DMS153 treated with DMSO at 0.1 percent for 48 hours (cell line): ENCODE measurements around the gene ARHGEF3.
"Not testable (repeated sequence)": the region's sequence is repeated elsewhere in the genome, so short reads cannot be mapped to it uniquely, and the experiment has no call there.

Experiments
- DNase-seq: peaks from one replicate; lab custom pipeline; 2025; ENCODE audit not compliant: unreplicated experiment; lab: John Stamatoyannopoulos, UW

ARHGEF3 gene

DNA sequence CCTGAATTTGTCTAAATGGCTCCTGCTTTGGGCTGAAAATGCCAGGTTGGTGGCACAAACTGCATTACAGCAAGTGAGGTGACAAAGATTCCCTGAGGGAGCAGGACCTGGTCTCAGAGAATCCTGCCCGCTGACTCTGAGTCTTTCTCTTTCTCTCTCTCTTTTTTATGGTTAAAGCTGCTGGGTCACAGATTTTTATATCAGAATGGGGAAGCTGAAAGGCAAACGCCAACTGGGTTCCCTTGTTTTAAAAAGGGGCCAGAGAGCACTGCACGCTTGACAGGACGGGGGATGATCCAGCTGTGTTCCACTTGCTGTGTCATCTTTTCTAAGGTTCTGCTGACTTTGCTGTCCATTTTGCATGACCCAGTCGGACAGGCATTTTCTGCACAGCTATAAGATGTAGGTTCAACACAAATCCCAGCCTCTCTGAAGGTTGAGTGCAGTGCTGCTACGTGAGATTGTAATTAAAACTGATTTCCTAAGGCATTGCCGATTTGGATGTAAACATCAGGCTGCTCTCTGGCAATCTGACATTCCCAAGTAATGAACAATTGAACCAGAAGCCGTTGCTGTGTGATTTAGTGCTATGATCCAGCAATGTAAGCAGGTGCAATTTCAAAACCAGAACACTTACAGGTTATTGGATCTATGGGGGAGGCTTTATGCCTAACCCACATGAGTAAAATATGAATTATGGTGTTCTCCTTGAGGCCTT, 25.8 kb downstream of the ARHGEF3 start:
- no peak for DNase-seq

DNA sequence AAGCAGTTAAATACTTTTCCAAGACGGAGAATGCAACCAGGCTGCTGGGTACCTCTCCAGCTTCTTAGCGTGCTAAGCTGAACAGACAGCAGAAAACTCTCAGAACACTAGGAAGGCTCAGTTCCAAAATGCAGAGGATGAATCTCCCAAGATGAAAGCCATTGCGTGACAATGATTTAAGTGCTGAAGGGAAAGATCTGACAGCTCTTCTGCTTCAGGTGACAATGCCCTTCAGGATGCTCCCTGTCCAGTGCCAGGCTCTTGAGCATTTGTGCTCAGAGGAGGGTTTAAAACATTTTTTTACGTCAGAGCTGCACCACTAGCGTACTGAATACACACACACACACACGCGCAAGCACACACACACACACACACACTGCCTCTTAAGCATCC, 26.3 kb downstream of the ARHGEF3 start:
- DNase-seq: no peak

DNA sequence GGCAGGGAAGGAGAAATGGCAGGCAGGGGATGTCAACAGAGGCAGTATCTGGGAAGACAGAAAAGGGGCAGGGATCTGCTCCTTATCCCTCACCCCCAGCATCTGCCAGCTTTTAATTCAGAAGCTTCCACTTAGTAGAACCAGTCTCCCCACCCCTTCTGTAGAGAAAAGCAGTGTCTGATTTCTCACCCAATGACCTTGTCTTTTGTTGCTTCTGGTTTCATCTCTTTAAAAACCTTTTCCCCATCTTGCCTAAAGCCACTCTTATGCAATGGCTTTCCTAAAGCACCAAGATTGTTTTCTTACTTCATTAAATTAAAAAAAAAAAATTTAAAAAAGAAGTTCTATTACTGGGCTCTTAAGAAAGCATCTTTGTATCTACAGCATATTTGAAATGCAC, 27.8 kb downstream of the ARHGEF3 start:
- DNase-seq: no peak

DNA sequence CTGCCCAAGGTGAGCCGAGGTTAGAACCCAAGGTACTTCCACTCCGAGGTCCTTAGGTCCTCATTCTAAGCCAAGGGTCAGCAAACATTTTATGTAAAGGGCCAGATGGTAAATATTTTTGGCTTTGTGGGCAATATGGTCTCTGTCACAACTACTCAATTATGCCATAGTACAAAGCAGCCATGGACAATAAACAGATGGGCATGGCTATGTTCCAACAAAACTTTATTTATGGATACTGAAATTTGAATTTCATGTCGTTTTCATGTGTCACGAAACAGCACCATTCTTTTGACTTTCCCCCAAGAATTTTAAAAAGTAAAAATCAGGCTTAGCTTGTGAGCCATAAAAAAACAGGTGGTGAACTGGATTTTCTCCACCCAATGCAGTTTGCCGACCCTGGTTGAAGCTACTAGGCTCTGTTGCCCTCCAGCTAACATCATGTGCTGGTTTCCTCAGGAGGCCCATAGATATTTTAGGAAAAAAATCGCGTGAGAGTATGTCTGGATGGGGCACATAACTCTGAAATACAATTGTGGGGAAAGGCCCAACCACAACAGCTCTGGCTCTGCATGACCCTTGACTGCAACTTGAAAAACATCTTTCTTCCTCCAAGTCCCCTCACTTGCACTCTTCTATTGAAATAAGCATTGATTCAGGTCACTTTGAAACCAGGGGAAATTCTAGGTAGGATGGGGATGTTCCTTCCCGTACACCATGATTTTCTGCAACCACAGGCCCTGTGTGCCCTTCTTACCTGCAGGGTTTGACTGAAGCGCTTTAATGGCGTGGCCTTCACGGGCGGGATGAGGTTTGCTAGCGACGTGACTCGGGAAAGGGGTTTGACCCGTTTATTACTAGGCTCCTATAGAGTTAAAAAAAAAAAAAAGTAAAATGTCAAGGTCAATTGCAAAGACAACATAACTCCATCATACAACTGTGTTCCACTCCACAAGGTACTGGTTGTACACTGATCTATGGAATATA, 28.5 kb downstream of the ARHGEF3 start:
- no peak for DNase-seq

DNA sequence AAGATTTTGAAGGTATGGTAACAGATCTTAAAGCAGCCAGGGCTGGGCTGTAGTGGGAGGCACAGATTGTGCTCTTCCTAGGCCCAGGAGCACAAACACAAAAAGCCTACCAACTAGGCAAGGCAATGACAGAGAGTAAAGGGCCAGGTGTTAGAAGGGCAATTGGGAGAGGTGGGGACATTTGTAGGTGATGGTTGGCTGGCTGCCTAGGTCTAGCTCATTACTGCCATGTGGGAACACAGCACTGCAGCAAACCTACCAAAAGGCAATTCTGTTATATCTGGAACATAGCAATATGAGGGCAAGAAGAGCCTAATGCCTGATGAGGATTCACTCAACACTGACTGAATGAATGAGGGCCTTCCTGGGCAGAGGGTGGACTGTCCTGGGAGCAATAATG, 30.4 kb downstream of the ARHGEF3 start:
- no peak for DNase-seq

DNA sequence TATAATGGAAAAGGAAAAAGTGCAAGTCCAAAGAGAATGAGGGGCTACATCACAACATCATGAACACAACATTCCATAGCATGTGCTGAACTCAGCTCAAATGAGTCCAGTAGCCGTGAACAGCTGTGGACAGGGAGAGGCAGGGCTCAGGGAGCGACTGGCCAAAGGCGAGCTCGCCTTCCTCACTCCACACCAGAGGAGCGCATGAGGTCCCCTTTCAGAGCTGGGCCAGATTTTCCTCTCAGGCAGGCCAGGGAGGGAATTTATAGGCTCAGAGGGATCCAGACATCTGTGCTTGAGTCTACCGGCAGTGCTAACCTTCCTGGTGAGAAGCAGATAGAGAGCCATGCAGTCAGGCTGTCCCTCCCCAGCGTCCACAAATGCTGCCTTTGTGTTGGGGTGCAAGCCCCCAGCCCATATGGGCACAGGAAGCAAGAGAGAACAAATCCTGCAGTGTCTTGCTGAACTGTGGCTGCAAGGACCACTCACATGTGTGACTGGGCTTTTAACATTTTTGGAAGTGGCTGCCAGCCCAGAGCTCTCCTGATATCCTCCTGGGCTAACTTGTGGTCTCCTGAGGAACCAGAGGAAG, 32.5 kb downstream of the ARHGEF3 start:
- DNase-seq: no peak

DNA sequence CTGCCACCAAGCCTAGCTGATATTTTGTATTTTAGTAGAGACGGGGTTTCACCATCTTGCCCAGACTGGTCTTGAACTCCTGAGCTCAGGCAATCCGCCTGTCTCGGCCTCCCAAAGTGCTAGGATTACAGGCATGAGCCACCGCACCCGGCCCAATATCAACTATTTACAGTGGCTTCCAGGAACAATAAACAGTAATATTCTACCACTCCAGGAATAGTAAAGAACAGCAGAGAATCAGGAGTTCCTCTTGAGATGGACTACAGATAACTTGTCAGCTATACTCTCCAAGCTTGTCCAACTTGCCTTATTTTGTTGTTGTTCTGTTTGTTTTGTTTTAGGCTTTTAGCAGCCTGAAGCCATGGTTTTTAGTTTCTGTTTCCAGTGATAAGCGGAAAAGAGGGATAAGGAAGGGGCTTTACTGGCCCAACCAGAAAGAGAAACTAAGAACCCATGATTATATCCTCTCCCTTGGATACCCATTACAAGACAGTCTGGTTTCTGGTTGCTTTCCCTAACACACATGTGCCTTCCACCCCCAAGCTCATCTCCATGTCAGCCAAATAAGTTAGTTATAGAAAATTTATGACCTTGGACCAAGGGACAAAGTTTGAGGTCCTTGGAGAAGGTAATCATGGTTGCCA, 36.7 kb downstream of the ARHGEF3 start:
- no peak for DNase-seq

DNA sequence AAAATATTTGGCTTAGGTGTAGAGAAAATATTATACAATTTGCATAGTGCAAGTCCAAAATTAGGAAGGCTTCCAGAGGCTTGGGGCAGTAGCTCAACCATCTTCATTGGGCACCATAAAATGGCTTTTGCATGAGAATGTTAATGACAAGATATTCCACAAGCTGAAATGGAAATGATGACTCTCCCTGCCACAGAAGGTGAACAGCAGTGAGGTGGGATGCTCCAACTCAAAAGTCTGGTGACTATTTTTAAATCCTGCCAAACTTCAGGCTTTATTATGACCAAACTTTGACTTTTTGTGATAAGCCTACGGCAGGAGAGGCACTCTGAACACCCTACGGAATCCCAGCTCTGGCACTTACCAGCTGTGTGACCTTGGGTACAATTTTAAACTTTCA, 37.6 kb downstream of the ARHGEF3 start:
- no peak for DNase-seq

DNA sequence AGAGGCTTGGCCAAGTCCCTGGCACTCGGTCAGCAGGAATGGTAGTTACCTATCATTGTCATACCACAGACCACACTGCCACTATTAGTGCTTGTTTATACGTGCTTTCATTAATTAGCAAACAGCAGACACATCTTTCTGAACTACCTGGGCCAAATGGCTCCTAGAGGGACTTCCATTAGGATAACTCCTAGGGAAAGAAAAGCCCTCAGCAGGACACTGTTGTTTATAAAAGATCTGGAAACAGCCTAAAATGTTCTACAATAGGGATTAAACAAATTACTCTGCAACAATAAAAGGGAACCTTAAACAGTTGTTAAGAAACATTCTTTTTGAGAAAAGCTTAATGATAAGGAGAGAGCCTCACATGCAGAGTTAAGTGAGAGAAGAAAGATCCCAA, 38.5 kb downstream of the ARHGEF3 start:
- no peak for DNase-seq

DNA sequence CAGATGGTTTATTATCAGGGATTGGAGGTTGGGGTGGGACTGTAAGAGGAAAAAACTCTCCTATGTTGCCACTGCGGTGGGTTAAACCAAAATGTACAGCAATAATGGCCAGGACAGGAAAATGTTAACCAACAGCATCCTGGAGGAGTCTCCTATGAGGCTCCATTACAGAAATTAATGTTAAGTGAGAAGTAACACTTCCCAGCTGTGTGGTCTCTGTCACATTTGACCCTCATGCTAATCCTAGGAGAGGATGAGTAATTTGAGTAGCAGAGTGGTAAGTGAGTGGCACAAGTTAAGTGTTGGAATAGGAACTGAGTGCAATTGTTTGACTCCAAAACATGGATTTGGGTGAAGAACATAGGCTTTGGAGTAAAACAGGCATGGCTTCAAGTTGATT, 39.0 kb downstream of the ARHGEF3 start:
- DNase-seq: no peak

DNA sequence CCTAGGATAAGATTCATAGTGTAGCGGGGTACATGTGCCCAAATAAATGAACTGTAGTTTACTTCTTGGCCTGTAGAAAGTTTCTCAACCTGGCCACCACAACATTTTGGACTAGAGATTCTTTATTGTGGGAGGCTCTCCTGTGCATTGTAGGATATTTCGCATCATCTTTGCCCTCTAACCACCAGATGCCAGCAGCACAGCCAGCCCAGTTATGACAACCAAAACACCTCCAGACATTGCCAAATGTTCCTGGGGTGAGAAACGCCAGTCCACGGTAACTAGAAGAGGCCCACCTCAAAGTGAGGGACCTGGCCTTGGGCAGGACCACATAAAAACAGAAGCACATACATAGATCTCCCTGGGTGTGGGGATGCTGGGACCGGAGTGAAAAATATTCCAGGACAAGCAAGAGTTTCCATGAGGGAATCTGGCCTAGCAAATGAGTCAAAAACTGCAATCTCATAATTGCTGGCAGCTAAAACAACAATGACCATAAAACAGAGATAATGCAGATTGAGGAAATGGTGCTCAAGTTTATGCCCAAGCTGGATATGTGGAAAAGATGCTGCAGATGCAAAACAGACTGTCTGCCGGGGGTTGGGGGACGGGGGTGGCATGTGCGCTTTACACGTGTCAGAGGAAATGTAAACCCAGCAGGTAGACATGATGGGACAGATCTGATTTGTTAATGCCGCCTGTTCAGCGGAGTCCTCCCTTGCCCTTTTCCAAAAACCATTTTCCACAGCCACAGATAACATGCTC, 39.7 kb downstream of the ARHGEF3 start:
- DNase-seq: no peak

DNA sequence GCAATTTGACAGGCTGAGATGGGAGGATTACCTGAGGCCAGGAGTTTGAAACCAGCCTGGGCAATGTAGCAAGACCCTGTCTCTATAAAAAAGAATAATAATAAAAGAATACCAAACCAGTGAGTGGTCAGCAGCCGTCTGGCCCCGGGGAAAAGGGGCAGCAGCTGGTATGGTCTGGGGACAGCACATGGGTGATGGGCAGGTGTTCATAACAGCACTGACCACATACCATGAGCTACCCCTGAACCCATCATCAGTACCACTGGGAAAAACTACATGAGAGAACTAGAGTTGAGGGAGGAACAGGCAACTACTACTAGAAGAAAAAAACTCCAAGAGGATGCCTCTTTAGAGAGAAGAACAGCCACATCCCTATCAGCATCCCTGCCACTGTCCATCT, 40.7 kb downstream of the ARHGEF3 start:
- DNase-seq: no peak

DNA sequence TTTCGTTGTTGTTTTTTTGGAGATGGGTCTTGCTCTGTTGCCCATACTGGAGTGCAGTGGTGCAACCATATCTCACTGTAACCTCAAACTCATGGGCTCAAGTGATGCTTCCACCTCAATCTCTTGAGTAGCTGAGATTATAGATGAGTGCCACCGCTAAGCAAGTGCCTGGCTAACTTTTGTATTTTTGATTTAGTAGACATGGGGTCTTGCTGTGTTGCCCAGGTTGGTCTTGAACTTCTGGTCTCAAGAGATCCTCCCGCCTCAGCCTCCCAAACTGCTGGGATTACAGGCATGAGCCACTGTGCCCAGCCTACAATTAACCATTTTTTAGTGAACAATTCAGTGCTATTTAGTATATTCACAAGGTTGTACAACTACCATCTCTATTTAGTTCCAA, 42.2 kb downstream of the ARHGEF3 start:
- no peak for DNase-seq

DNA sequence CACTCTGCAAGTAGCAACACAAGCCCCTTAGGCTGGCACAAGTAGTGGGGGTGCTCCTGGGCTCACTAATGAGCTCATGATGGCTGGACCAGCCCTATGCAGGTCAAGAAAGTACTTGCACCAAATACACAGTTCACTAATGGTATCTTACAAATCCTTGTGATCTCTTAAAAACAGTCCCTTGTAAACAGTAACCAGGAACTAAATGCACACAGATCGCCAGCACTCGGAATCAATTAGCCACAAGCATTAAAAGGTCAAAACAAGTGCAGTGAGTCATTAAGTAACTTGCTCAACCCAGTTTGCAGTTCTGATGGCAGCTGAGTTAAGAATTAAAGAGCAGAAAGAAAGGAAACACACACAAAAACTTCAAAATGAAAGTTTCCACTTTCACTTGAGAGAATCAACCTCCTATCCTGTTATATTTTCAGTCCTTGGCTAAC, 43.2 kb downstream of the ARHGEF3 start:
- no peak for DNase-seq

DNA sequence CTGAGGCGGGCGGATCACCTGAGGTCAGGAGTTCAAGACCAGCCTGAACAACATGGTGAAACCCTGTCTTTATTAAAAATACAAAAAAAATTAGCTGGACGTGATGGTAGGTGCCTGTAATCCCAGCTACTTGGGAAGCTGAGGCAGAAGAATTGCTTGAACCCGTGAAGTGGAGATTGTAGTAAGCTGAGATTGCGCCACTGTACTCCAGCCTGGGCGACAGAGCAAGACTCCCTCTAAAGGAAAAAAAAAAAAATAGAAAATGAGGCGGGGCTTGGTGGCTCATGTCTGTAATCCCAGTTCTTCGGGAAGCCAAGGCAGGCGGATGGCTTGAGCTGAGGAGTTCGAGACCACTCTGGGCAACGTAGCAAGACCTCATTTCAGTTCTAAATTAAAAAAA, 43.7 kb downstream of the ARHGEF3 start:
- not testable (repeated sequence) for DNase-seq

DNA sequence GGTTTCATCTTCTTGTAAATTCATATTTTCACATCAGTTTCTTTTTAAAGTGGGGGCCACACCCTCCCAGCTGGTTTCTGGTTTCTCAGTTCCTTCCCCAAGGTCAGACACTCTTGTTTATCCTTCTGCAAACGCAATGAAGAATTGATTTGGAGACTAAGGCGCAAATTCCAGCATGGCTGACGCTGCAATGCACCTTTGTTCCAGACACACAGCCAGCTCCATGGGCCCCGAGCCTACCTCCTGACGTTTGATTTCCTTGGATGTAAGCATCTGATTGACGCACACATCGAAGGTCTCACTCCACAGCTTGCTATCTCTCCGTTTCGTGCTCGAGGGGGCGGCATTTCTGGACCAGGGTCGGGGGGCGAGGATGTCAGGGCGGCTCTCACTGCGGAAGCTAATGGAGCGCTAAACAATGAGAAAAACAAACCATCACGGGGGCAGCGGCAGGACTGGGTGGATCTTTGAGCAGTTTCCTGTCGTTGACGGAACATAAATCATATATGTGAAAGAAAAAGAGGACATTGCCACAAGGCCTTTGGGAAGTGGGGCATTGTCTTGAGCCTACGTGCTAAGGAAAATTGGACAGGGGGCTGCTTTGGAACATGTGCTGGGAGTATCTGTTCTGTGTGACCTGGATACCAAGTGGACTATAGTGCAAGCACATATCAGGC, 46.9 kb downstream of the ARHGEF3 start:
- DNase-seq: no peak

DNA sequence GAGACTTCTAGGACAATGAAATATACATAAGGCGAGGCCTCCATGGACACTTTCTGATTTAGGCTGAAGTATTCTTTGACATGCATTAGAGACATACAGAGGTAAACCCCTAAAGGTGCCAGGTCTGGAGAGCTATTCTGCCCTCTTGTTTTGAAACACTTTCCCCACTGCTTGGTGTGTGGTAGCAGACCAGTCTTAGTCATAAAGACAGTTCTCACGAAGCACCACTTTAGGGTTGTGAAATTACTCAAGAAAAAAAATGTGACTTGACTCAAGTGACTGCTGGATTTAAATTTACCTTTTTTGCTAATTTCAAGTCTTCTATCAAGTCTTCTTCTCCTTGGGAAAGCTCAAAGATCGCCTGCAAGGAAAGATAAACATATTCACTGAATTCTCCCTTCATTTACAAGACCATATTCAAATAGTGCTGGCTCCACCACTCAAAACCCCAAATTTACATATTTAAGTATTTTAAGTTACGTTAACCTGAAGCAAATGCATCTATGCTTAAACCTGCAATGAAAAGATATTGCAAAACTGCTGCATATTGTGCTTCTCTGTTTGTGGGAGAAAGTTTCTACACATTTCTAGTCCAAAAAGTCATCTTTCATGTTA, 48.4 kb downstream of the ARHGEF3 start:
- no peak for DNase-seq

DNA sequence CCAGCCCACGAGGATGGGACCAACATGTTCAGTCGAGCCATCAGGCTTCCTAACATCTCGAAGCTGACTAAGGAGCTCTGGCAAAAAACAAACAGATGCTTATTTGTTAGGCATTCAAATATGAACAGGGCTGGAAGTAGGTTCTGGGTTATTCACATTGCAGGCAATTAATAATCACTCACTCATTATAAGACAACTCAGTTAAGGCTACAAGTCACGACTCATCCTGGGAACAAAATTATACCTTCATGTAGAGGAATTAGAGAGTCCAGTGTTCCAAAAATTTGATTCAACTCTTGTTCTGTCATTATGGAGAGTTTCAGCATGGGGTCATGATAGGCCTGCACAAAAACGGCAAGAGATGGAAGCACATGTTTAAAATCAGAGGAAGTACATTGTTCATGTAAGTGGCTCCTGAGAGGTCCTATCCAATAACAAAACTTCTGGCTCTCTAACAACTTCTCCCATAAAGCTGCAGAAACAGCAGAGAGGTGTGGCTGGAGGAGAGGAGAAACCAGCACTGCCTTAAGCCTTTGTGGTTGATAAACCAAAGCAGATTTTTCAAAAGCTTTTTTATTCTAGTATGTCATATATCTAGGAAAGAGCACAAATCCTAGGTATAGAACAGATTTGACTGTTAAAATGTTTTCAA, 50.6 kb downstream of the ARHGEF3 start:
- DNase-seq: no peak

DNA sequence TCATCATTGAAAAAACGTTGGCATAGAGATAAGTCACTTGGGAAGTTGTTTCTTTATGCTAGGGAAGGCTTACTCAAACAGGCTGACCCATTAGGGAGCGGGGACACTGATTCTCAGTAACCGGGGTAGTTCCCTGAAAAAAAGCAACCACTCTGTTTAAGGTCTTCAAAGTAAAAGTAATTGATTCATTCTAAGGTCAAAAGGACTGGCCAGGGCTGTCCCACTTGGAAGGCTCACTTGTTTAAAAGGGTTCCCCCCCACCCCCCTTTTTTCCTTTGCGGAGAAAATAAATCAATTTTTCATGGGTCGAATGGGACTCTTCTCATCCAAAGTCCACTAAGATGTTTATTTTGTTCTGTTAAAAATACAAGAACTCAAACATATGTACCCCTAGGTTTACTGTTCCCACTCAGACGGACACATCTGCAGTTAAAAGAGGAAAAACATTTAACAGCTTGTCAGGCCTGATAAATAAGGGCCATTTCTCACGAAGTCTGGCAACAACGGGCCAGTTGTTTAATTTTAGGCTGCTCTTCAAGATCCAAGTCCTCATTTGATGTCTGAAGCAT, 53.0 kb downstream of the ARHGEF3 start:
- DNase-seq: no peak
